Breast epithelium (tissue), 4 donors: Measurements from ENCODE around the gene LMO1. TPM values are rescaled to one million over a fixed set of nuclear protein-coding genes. Genes with fewer than 3 reads are reported as not detected.

ENCODE experiments used
- DNase-seq, 2 donors: peaks; one replicate each; pipeline ENCODE4 v3.0.0-alpha.2; 2019; ENCODE audit warnings: low spot score in 2 of 2
- H3K27ac ChIP-seq, 2 donors: fragments of 200-600 bp; sonication (generic) in 1 of 2; one replicate each; pipeline ENCODE4 v1.5.1; 2016 to 2019; ENCODE audit warnings: mild to moderate bottlenecking in 1 of 2
- H3K27me3 ChIP-seq, 2 donors: fragments of 200-600 bp; sonication (generic) in 1 of 2; one replicate each; pipeline versions ENCODE4 v1.5.1 to v1.6.0; 2017 to 2019; ENCODE audit warnings: control low read depth in 1 of 2, mild to moderate bottlenecking in 1 of 2
- H3K36me3 ChIP-seq: fragments of 200-600 bp; one replicate; pipeline ENCODE4 v1.5.1; 2019
- H3K4me1 ChIP-seq, 2 donors: fragments of 200-600 bp; sonication (generic); one replicate each; pipeline ENCODE4 v1.5.1; 2016 to 2019; ENCODE audit warnings: control low read depth in 1 of 2
- H3K4me3 ChIP-seq, 3 donors: fragments of 200-600 bp; sonication (generic); 1 replicate in 2 of 3; 2 replicates in 1 of 3; pipeline ENCODE4 v1.5.1; 2016 to 2019; ENCODE audit warnings: mild to moderate bottlenecking in 3 of 3, moderate library complexity in 2 of 3
- H3K9me3 ChIP-seq, 2 donors: fragments of 200-600 bp; sonication (generic) in 1 of 2; one replicate each; pipeline ENCODE4 v1.5.1; 2016 to 2019; ENCODE audit warnings: control low read depth in 1 of 2
- POLR2A ChIP-seq: fragments of 450-650 bp; IDR thresholded peaks from one replicate; pipeline ENCODE4 v1.6.1; 2016; ENCODE audit warnings: antibody characterized with exemption, mild to moderate bottlenecking, moderate library complexity
- POLR2AphosphoS5 ChIP-seq, 3 donors: sonication (generic); formaldehyde crosslinking; IDR thresholded peaks; one replicate each; pipeline ENCODE4 v1.6.1; 2017; ENCODE audit warnings: antibody characterized with exemption in 3 of 3
- intact Hi-C: fragments of 100-400 bp; cut with DNase I; formaldehyde crosslinking; loops from one replicate; pipeline ENCODE4 v1.15.1; 2023; ENCODE audit warnings: low total_unique reads
- total RNA-seq, 3 donors: library from RNA; depleted of rRNA; stranded (reverse); fragments of >200 nt; gene quantifications; one replicate each; pipeline ENCODE4 v1.1.0, GENCODE V29; 2016
- TF ChIP-seq, protein P1 (sequence below), 3 donors: fragments of 450-650 bp; IDR thresholded peaks; one replicate each; pipeline ENCODE4 v1.5.1; 2016 to 2017; ENCODE audit warnings: antibody characterized with exemption in 3 of 3, mild to moderate bottlenecking in 3 of 3, moderate library complexity in 3 of 3

LMO1 gene
- total RNA-seq, 3 donors from 2014 or later = not detected

DNA sequence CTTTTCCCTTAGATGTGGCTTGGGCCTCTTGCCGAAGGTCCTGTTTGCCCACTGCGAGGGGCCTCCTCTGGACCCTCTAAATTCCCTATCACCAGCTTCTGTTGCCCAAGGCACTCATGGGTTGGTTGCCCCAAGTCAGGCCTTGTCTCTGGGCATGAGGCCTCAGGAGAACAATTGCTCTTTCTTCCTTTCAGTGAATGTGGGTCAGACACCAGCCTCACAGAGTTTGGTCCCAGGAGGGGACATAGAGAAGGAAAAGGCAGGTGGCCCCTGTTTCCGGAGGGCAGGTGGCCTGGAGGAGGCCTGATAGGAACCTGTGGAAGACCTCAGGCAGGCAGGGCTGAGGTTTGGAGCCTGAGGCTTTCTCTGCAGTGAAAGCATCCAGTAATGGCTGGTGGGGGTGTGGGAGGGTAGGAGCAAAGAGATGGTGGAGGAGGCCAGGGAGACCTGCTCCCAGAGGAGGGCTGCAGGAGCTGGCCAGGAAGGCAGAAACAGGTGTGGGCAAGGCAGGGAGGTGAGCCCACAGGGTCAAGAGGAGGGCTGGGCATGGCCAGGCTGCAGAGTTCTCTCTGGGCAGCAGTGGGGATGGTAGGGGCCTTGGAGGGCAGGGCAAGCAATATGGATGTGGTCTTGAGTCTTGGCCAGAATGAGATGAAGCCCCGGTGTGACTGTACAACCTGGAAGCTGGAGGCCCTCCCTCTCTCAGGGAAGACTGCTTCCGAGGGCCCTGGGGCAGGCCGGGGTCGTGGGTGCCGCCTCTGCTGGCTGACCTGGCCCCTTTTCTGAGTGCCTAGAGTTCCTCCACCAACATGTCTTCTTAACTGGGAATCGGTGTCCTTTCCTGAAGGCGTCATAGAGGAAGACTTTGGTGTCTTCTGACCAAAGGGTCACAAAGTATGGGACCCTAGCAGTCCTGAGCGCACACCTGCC is 28.0 kb upstream of the LMO1 start:
- Histone ChIP-seq H3K36me3 (no peaks in the 10 kb centered on the region), H3K27me3 (no peaks in the 10 kb centered on the region), H3K4me3 (no peak overlapping the region), H3K9me3 (no peaks in the 10 kb centered on the region), H3K27ac (no peak overlapping the region), H3K4me1 (no peaks in the 10 kb centered on the region)
- TF ChIP-seq POLR2AphosphoS5 (IDR thresholded peaks at IDR 0.05) (no peak), POLR2A (no peak)
- TF ChIP-seq, protein P1, sequence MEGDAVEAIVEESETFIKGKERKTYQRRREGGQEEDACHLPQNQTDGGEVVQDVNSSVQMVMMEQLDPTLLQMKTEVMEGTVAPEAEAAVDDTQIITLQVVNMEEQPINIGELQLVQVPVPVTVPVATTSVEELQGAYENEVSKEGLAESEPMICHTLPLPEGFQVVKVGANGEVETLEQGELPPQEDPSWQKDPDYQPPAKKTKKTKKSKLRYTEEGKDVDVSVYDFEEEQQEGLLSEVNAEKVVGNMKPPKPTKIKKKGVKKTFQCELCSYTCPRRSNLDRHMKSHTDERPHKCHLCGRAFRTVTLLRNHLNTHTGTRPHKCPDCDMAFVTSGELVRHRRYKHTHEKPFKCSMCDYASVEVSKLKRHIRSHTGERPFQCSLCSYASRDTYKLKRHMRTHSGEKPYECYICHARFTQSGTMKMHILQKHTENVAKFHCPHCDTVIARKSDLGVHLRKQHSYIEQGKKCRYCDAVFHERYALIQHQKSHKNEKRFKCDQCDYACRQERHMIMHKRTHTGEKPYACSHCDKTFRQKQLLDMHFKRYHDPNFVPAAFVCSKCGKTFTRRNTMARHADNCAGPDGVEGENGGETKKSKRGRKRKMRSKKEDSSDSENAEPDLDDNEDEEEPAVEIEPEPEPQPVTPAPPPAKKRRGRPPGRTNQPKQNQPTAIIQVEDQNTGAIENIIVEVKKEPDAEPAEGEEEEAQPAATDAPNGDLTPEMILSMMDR (IDR thresholded peaks at IDR 0.05) = no peak
- DNase-seq = no peak
- intact Hi-C loops = no loop called here

DNA sequence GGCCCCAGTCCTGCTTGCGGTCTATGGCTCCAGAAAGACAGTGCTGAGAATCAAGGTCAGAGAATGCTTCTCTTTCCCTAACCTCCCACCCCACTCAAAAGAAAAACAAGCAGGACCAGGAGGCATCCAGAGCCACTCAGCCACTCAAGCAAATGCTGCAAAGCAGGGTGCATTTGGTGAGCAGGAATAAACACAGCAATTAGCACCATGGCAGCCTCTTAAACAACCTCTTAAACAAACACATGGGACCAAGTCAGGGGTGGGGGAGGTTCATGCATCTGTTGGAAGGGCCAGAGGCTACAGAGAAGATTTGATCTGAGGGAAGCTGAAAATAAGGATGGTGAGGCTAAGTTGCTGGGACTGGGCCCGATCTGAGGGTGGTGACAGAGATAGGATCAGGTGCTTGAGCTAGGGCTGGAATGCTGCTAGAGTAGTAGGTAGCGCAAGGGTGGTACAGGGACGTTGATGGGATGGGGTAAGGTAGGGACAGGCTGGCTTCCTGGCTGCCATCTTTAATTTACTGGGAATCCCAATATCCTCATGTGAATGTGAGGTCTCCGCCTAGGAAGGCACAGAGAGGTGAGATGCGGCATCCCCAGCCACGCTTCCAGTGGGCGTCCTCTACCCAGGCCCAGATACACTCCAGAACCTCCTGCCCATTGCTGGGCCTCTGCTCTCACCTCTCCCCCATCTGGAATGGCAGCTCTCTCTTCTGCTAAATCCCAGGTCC is 26.6 kb upstream of the LMO1 start:
- no peak for DNase-seq
- Histone ChIP-seq H3K4me3 (no peak overlapping the region), H3K9me3 (no peaks in the 10 kb centered on the region), H3K4me1 (no peaks in the 10 kb centered on the region), H3K27ac (no peak overlapping the region), H3K36me3 (no peaks in the 10 kb centered on the region), H3K27me3 (no peaks in the 10 kb centered on the region)
- intact Hi-C loops = no loop called here
- TF ChIP-seq POLR2AphosphoS5 (IDR thresholded peaks at IDR 0.05) = no peak
- TF ChIP-seq, protein P1 (IDR thresholded peaks at IDR 0.05) = no peak
- no peak for TF ChIP-seq POLR2A

DNA sequence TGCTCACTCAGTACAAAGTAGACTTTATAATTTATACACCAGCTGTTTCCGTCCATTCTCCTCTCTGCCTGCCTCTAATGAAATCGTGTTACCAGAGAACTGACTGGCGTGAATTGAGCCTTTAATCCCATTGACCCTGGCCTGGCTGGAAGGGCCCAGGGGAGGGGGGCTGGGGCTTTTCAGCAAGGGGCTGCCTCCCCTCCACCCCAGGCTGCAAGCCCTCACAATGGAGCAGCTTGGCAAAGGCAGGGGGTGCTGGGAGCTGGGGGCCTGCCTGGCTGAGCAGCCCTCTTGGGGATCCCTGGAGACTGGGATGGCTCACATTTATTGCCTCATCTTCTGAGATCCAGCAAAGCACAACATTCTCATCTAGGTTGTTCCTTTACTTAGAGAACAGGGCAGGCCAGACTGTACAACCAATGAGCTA is 25.8 kb upstream of the LMO1 start:
- Histone ChIP-seq H3K4me1 (no peaks in the 10 kb centered on the region), H3K36me3 (no peaks in the 10 kb centered on the region), H3K9me3 (no peaks in the 10 kb centered on the region), H3K4me3 (no peak overlapping the region), H3K27ac (no peak overlapping the region), H3K27me3 (no peaks in the 10 kb centered on the region)
- no peak for TF ChIP-seq POLR2AphosphoS5 (IDR thresholded peaks at IDR 0.05)
- TF ChIP-seq, protein P1 (IDR thresholded peaks at IDR 0.05) = no peak
- no peak for TF ChIP-seq POLR2A
- DNase-seq = no peak
- intact Hi-C loops = no loop called here

DNA sequence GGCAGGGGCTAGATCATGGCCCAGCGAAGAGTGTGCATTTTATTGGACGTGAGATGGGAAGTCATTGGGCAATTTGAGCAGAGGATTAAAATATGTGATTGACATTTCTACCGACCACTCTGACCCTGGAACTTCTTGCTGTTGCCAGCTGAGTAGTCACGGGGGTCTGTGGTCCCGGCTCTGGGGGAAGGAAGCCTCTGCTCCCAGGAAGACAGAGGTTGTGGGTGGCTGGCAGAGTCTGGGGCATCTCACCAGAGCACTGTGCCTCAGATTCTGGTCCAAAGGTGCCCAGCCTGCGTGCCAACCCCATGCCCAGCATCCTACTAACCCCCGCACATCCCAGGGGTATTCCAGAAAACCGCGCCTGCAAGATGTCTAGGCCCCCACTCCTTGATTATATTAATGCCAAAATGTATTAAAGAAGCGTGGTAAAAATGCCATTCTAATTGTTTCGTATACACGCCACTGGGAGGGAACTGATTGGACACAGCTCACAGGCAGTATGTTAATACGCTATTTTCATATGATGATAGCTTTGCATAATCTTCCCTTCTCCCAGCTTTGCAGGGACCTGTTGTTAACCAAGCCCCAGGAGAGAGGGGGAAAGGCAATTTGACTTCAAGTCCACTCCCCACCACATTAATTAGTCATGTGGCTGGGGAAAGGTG is 25.3 kb upstream of the LMO1 start:
- H3K4me3 ChIP-seq = no peak overlapping the region
- no peaks in the 10 kb centered on the region for H3K9me3 ChIP-seq
- no peak overlapping the region for H3K27ac ChIP-seq
- H3K27me3 ChIP-seq = no peaks in the 10 kb centered on the region
- H3K4me1 ChIP-seq = no peaks in the 10 kb centered on the region
- TF ChIP-seq POLR2AphosphoS5 (IDR thresholded peaks at IDR 0.05) (no peak), POLR2A (no peak)
- TF ChIP-seq, protein P1 (IDR thresholded peaks at IDR 0.05) = no peak
- no peak for DNase-seq
- intact Hi-C loops = no loop called here
- H3K36me3 ChIP-seq = no peaks in the 10 kb centered on the region
